Left renal cortex interstitium (tissue), 4 donors: ENCODE results near the gene ZNF865. TPM values are rescaled to one million over a fixed set of nuclear protein-coding genes. Genes with fewer than 3 reads are reported as not detected.

Experiments used
- DNase-seq, 4 donors: peaks; one replicate each; pipeline ENCODE4 v3.0.0-alpha.2; 2013; ENCODE audit warnings: low read depth in 4 of 4, low spot score in 2 of 4, missing footprints in 1 of 4
- polyA plus RNA-seq, 4 donors: library from polyadenylated mRNA; unstranded; fragments of 120-200 nt; gene quantifications; one replicate each; pipeline ENCODE4 v1.2.1, GENCODE V29; 2013; ENCODE audit not compliant: insufficient read length in 4 of 4

Gene ZNF865
- polyA plus RNA-seq, 4 donors, result 5.8 to 15.1 (median 11.3) TPM

- no peak for DNase-seq
Observed at GRCh38 chr19:55622242-55622969, 17.0 kb downstream of the ZNF865 start.

GRCh38 chr19:55623130-55623529, 17.7 kb downstream of the ZNF865 start:
- no peak for DNase-seq

- no peak for DNase-seq
Observed at GRCh38 chr19:55623561-55623960, 18.1 kb downstream of the ZNF865 start.

GRCh38 chr19:55624109-55625003, 18.9 kb downstream of the ZNF865 start, which contains the start of gene ZNF784:
Gene ZNF784, minus strand, starts transcription at chr19:55624566. Its CDS starts 5 bp downstream, at chr19:55624561.
- DNase-seq, result peak in 1 of 4 donors; percentile 82

- DNase-seq, result no peak
Observed at GRCh38 chr19:55625004-55625326, 19.5 kb downstream of the ZNF865 start.

- no peak for DNase-seq
Observed at GRCh38 chr19:55626350-55626749, 20.9 kb downstream of the ZNF865 start.

GRCh38 chr19:55632463-55632834, 27.0 kb downstream of the ZNF865 start:
- DNase-seq, result peak in 2 of 4 donors; percentile 79 to 89

GRCh38 chr19:55633861-55634260, 28.4 kb downstream of the ZNF865 start:
- no peak for DNase-seq

- DNase-seq, result no peak
Observed at GRCh38 chr19:55635334-55635717, 29.9 kb downstream of the ZNF865 start.

- no peak for DNase-seq
Observed at GRCh38 chr19:55635856-55636440, 30.5 kb downstream of the ZNF865 start.

GRCh38 chr19:55636723-55637122, 31.3 kb downstream of the ZNF865 start:
- no peak for DNase-seq

GRCh38 chr19:55637534-55637933, 32.1 kb downstream of the ZNF865 start:
- no peak for DNase-seq

- DNase-seq, result no peak
Observed at GRCh38 chr19:55638864-55639359, 33.5 kb downstream of the ZNF865 start.

GRCh38 chr19:55640043-55640576, 34.7 kb downstream of the ZNF865 start:
- DNase-seq, result peak in 1 of 4 donors; percentile 49

- DNase-seq, result peak in 2 of 4 donors; percentile 52 to 60
Observed at GRCh38 chr19:55640577-55641425, 35.4 kb downstream of the ZNF865 start, which contains the start of gene ZNF580. Gene ZNF580, plus strand, starts transcription at chr19:55641002. Its CDS starts 1,507 bp downstream, at chr19:55642509.

- no peak for DNase-seq
Observed at GRCh38 chr19:55641426-55642152, 36.1 kb downstream of the ZNF865 start.

GRCh38 chr19:55642153-55643002, 36.9 kb downstream of the ZNF865 start:
- DNase-seq, result no peak
